ENCODE measurements around the gene WWOX. TPM values are rescaled to one million over a fixed set of nuclear protein-coding genes. Genes with fewer than 3 reads are reported as not detected.

WWOX gene
- total RNA-seq, 1 donor from 2014 or later, result 7.3 TPM

GRCh38 chr16:78927766-78928165 is 828.3 kb downstream of the WWOX start:
- no peaks in the 10 kb centered on the region for H3K27me3 Mint-ChIP-seq (ENCODE audit: low read depth, unreplicated experiment)
- no peak overlapping the region for H3K4me2 ChIP-seq (ENCODE audit: low read length)
- FAIRE-seq (no peak), DNase-seq (ENCODE audit: low read depth) (no peak)
- no peak overlapping the region for H3K27ac Mint-ChIP-seq (ENCODE audit: unreplicated experiment)
- H3K4me1 Mint-ChIP-seq (ENCODE audit: low read depth, unreplicated experiment), result no peaks in the 10 kb centered on the region
- TF ChIP-seq CTCF (IDR thresholded peaks at IDR 0.05; ENCODE audit: insufficient read depth, low read depth, low read length) (no peak), EZH2 (IDR thresholded peaks at IDR 0.05; ENCODE audit: insufficient read depth, low read length) (no peak)
- H2AFZ ChIP-seq (ENCODE audit: low read depth, low read length), result no peak overlapping the region
- H3K27me3 ChIP-seq (ENCODE audit: insufficient read depth, low read length), result no peaks in the 10 kb centered on the region
- no peaks in the 10 kb centered on the region for H3K36me3 ChIP-seq (ENCODE audit: insufficient read depth, low read length)
- no peak overlapping the region for H3K27ac ChIP-seq (ENCODE audit: low read depth, low read length)
- no peaks in the 10 kb centered on the region for H3K9me3 Mint-ChIP-seq (ENCODE audit: unreplicated experiment)
- H4K20me1 ChIP-seq (ENCODE audit: insufficient read depth, low read length), result no peaks in the 10 kb centered on the region
- H3K4me1 ChIP-seq (ENCODE audit: insufficient read depth, low read length), result no peaks in the 10 kb centered on the region
- no peaks in the 10 kb centered on the region for H3K36me3 Mint-ChIP-seq (ENCODE audit: low read depth, unreplicated experiment)
- H3K9me3 ChIP-seq (ENCODE audit: insufficient read depth, low read depth, low read length), result no peaks in the 10 kb centered on the region
- H3K4me3 Mint-ChIP-seq (ENCODE audit: unreplicated experiment), result no peak overlapping the region
- no peak overlapping the region for H3K4me3 ChIP-seq (ENCODE audit: insufficient read depth, low read depth, low read length)
- H3K79me2 ChIP-seq (ENCODE audit: insufficient read depth, low read length), result no peaks in the 10 kb centered on the region
- no peak overlapping the region for H3K9ac ChIP-seq (ENCODE audit: low read length)

DNA sequence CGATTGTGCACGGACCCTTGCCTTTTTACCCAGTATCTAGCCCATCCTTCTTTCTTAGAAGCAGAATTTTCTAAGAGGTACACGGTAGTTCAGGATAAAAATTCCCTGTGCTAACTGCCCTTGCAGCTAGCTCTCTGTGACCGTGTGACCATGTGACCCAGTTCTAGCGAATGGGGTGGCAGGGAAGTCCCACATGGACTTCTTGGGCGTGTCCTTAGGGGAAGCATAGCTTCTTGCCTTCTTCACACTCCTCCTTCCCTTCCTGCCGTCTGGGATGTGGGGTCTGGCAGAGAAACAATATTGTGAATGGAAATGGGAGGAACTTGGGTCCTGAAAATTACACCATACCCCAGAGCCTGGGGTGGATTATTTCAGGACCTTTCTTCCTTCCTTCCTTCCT is 830.4 kb downstream of the WWOX start:
- Mint-ChIP-seq H3K4me1 (ENCODE audit: low read depth, unreplicated experiment) (no peaks in the 10 kb centered on the region), H3K36me3 (ENCODE audit: low read depth, unreplicated experiment) (no peaks in the 10 kb centered on the region), H3K27me3 (ENCODE audit: low read depth, unreplicated experiment) (no peaks in the 10 kb centered on the region), H3K9me3 (ENCODE audit: unreplicated experiment) (no peaks in the 10 kb centered on the region), H3K4me3 (ENCODE audit: unreplicated experiment) (no peak overlapping the region), H3K27ac (ENCODE audit: unreplicated experiment) (no peak overlapping the region)
- Histone ChIP-seq H3K79me2 (ENCODE audit: insufficient read depth, low read length) (no peaks in the 10 kb centered on the region), H4K20me1 (ENCODE audit: insufficient read depth, low read length) (no peaks in the 10 kb centered on the region), H3K36me3 (ENCODE audit: insufficient read depth, low read length) (no peaks in the 10 kb centered on the region), H3K27me3 (ENCODE audit: insufficient read depth, low read length) (no peaks in the 10 kb centered on the region), H3K4me3 (ENCODE audit: insufficient read depth, low read depth, low read length) (no peak overlapping the region), H3K9ac (ENCODE audit: low read length) (no peak overlapping the region), H3K27ac (ENCODE audit: low read depth, low read length) (no peak overlapping the region), H3K4me1 (ENCODE audit: insufficient read depth, low read length) (no peaks in the 10 kb centered on the region), H3K9me3 (ENCODE audit: insufficient read depth, low read depth, low read length) (no peaks in the 10 kb centered on the region), H3K4me2 (ENCODE audit: low read length) (no peak overlapping the region), H2AFZ (ENCODE audit: low read depth, low read length) (no peak overlapping the region)
- TF ChIP-seq EZH2 (IDR thresholded peaks at IDR 0.05; ENCODE audit: insufficient read depth, low read length) (no peak), CTCF (IDR thresholded peaks at IDR 0.05; ENCODE audit: insufficient read depth, low read depth, low read length) (no peak)
- FAIRE-seq (no peak), DNase-seq (ENCODE audit: low read depth) (no peak)

DNA sequence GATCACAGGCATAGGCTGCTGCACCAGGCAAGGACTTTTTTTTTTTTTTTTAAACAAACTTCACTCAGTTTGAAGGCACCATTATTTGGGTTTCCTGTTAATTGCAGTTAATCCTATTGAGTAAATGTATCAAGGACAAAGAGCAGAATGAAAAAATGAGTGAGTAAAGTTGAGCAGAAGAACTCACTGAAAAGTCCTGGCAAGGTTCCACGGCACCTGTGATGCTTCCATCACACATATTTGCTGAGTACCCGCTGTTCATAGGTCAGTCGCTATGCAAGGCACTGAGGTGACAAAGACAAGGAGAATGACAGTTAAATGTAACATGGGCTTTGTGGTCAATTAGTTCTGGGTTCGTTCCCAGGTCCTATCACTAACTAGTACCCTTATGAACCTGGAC is 831.1 kb downstream of the WWOX start:
- Histone ChIP-seq H3K27me3 (ENCODE audit: insufficient read depth, low read length) (no peaks in the 10 kb centered on the region), H3K4me3 (ENCODE audit: insufficient read depth, low read depth, low read length) (no peak overlapping the region), H4K20me1 (ENCODE audit: insufficient read depth, low read length) (no peaks in the 10 kb centered on the region), H3K9me3 (ENCODE audit: insufficient read depth, low read depth, low read length) (no peaks in the 10 kb centered on the region), H3K9ac (ENCODE audit: low read length) (no peak overlapping the region), H2AFZ (ENCODE audit: low read depth, low read length) (no peak overlapping the region), H3K4me2 (ENCODE audit: low read length) (no peak overlapping the region), H3K36me3 (ENCODE audit: insufficient read depth, low read length) (no peaks in the 10 kb centered on the region), H3K4me1 (ENCODE audit: insufficient read depth, low read length) (no peaks in the 10 kb centered on the region), H3K27ac (ENCODE audit: low read depth, low read length) (no peak overlapping the region), H3K79me2 (ENCODE audit: insufficient read depth, low read length) (no peaks in the 10 kb centered on the region)
- H3K4me1 Mint-ChIP-seq (ENCODE audit: low read depth, unreplicated experiment), result no peaks in the 10 kb centered on the region
- TF ChIP-seq CTCF (IDR thresholded peaks at IDR 0.05; ENCODE audit: insufficient read depth, low read depth, low read length) (no peak), EZH2 (IDR thresholded peaks at IDR 0.05; ENCODE audit: insufficient read depth, low read length) (no peak)
- no peaks in the 10 kb centered on the region for H3K36me3 Mint-ChIP-seq (ENCODE audit: low read depth, unreplicated experiment)
- H3K9me3 Mint-ChIP-seq (ENCODE audit: unreplicated experiment), result no peaks in the 10 kb centered on the region
- H3K27ac Mint-ChIP-seq (ENCODE audit: unreplicated experiment), result no peak overlapping the region
- DNase-seq (ENCODE audit: low read depth) (no peak), FAIRE-seq (no peak)
- no peak overlapping the region for H3K4me3 Mint-ChIP-seq (ENCODE audit: unreplicated experiment)
- no peaks in the 10 kb centered on the region for H3K27me3 Mint-ChIP-seq (ENCODE audit: low read depth, unreplicated experiment)
